Dedifferentiated amniotic fluid mesenchymal stem cell (primary cell): Measurements from ENCODE around the gene NOVA1.

ENCODE experiments used
- DNase-seq: peaks from one replicate; pipeline ENCODE4 v3.0.0-alpha.2; 2016; ENCODE audit errors: extremely low spot score

Gene NOVA1

GRCh38 chr14:26594148-26594547 lies 3.7 kb downstream of the NOVA1 start:
- DNase-seq, result no peak

DNA sequence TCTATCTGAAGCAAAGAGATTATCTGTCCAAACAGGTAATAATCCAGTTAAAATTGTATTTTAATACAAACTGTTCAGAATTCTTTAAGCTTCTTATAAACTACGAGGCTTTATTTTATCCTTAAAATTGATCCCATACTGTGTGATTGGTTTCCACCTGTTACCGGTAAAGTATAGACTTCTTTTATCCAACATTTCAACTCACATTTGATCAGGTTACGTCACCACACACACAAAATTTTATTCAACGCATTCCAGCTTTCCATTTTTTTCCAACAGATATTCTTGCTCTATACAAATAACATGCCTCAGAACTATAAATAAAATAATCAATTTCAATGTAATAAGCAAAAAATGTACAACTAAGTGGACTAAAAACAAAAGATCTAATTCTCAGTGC lies 4.5 kb downstream of the NOVA1 start:
- no peak for DNase-seq

- DNase-seq, result no peak
Measured at GRCh38 chr14:26589925-26590324, 7.9 kb downstream of the NOVA1 start.

- no peak for DNase-seq
Measured at GRCh38 chr14:26577711-26578110, 20.1 kb downstream of the NOVA1 start.

GRCh38 chr14:26554069-26554772 lies 43.6 kb downstream of the NOVA1 start:
- DNase-seq, result no peak

DNA sequence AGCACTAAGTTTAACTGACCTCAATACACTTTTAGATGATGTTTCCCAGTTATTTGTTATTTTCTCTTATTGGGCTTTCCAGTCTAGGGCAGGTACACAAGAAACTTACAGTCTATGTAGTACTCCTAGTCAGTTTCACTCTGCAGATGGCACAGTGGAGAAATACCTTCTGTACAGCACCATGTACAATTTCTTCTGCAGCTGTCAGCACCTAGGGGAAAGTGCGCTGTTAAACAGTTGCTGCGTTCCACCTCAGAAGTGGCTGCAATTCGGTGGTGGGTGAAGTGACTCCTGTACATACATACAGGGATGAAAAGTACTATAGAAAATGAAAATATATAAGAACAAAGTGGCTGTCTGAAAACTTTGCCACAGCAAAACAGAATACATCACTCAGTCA lies 48.3 kb downstream of the NOVA1 start:
- no peak for DNase-seq

GRCh38 chr14:26548406-26548805 lies 49.4 kb downstream of the NOVA1 start:
- no peak for DNase-seq

- no peak for DNase-seq
Measured at GRCh38 chr14:26538176-26538575, 59.7 kb downstream of the NOVA1 start.

- peak; percentile 81 for DNase-seq
Measured at GRCh38 chr14:26531894-26532293, 65.9 kb downstream of the NOVA1 start.

DNA sequence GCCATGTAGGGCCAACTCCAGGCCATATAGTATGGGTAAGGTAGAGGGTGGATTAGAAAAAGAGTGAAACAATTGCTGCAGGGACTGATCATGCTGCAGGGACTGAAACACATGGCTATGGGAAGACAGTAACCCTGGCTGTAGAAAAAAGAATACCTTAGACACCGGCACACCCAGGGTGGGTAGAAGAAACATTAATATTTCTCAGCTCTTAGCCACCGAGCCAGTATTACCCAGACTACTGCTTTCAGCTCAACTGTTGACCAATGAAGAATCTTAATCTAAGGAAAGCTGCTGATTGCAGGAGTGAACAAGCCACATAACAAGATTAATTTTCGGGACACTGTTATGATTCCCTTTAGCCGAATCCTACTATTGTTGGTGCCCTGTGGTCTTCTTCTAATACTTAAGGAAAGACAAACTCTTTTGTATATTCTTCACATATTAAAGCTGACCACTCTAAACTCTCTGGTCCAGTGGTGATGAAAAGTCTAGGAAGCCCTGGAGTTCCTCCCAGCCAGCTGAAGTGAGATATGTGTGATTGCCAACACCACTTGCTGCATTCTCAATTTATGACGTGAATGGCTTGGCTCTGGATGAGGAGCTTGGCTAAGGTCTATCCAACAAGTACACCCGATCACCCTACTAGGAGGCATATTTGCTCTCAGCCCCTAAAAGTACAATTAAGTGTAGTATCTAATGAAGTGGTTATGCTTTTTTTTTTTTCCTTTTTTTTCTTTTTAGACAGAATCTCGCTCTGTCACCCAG lies 69.2 kb downstream of the NOVA1 start:
- no peak for DNase-seq

DNA sequence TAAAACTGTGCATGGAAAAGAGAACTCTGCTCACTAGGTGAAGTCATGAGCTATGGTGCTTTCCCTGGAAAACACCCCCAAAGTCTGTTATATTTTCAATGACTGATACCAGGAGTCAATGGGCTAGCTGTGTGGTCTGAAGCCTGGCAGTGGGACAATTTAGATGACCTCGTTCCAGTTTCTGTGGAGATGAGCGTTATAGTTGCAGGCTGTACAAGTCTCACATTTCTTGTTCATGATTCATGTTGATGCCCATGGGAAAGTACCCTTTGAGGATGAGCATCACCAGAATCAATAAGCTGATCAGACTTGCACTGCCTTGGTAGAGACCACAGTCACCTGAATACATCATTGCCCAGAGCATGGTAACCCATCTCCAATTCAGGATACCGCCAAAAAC lies 70.7 kb downstream of the NOVA1 start:
- no peak for DNase-seq

GRCh38 chr14:26526137-26526536 lies 71.7 kb downstream of the NOVA1 start:
- peak; percentile 92 for DNase-seq

DNA sequence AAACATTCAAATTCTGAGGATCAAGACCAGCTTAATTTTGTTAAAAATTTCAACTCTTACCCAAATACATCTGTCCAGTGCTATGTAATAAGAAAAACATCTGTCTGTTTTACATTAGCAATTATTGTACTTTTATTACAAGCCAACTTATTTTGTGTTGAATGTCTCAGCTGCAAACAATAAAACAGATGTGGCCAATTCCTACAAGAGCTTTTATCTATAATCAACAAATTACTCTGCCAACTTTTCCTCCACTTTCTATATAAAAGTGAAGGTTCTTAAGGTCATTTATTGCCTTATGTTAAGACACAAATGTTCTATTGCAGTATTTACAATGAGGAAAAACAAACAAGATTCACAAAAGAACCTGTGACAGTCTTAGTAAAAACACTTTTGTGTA lies 72.7 kb downstream of the NOVA1 start:
- no peak for DNase-seq

DNA sequence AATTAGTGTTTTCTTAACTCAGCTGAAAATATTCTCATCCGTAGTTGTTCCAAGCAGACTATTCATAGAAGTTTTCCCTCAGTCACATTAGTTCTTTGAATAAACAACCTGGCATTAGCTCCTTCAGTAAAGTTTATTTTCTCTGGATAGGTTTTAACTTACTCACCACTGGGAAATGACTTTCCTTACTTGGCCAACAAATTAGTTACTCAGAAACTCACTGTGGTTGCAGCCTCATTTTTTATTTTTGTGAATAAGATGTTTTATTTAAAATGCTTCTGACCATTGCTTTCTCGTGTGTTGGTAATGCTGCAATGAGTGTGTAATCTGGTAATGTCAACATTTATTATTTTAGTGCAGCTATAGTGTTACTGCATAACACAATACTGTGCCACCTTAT lies 74.9 kb downstream of the NOVA1 start:
- peak; percentile 79 for DNase-seq

- no peak for DNase-seq
Measured at GRCh38 chr14:26517771-26518170, 80.1 kb downstream of the NOVA1 start.

DNA sequence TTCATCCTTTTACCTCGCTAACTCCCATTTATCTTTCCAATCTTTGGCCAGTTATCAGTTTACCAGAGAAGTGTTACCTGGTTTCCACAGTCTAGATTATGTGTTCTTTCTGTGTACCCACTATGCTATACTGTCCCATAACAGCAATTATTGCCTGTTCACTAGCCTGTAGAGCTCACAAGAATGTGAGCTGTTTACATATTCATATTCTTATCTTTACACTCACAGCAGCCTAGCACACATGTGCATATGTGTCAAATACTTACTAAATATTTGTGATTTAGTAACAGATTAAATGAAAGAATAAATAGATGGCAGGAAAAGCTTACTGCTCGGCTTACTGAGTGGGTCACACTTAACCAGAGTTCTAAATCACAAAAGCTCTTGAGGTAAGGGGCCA lies 97.8 kb downstream of the NOVA1 start:
- DNase-seq, result no peak

GRCh38 chr14:26499546-26499945 lies 98.3 kb downstream of the NOVA1 start:
- DNase-seq, result no peak

- DNase-seq, result no peak
Measured at GRCh38 chr14:26486922-26487321, 110.9 kb downstream of the NOVA1 start.

DNA sequence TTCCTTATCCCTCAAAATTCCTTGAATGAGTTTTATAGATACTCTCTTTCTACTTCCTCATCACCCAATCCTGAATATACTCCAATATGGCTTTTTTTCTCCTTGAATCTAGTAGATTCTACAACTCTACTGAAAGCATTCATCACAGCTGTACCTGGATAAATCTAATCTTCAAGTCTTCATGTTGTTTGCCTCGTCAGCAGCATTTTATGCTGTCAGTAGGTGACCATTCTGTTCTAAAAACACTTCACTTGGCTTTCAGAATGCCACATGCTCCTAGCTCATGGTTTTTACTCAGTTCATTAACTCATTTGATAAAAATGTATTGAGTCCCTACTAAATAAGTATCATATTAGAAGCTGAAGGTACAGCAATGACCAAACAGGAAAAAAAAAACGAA lies 113.3 kb downstream of the NOVA1 start:
- no peak for DNase-seq

DNA sequence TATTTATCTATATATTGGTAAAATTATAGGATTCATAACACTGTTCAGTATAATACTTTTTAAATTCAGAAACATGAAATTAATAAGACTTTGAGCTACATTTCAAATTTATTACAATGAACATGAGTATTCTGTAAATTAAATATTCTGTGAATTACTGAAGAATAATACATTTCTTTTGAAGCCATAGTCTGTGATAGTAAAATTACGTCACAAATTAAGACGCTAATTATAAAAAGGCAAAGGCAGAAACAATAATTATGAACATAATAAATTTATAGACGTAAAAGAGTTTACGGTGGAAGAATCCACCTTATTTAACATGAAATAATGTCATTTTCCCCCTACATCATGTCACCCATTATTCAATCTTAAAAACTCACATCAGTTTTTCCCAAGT lies 118.9 kb downstream of the NOVA1 start:
- no peak for DNase-seq

- no peak for DNase-seq
Measured at GRCh38 chr14:26466862-26467261, 131.0 kb downstream of the NOVA1 start.

DNA sequence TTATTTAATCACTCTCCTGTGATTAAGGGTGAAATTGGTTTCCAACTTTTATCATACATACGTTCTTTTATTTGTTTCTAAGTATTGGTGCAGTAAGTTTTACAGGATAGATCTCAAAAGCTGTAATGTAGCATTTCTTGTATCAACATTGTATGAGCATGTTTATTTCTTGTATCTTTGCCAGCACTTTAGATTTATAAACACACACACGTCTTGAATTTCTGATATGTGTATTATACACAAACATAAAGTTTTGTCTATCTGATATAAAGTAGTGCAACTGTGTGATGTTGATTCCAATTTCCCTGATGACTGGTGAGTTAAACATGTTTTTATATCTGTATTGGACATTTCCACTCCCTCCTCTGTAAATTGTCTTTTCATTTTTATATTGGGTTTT lies 134.7 kb downstream of the NOVA1 start:
- DNase-seq, result no peak

DNA sequence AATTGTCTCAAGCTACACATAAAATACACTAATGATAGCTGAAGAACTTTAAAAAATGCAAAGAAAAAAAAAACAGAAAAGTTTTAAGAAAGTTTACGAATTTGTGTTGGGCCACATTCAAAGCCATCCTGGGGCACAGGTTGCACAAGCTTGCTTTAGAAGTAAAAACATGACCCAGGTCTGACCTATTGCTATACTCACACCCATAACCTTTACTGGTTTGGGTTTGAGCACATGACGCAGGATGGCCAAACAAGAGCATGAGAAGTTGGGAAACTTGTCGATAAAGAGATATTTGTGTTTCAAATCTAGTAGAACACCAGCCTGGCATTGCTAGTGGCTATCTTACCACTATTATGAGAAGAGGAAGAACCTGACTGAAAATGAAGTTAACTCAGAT lies 143.7 kb downstream of the NOVA1 start:
- no peak for DNase-seq
